ENCODE measurements around the gene SBNO2.
"Not testable (repeated sequence)": the region's sequence is repeated elsewhere in the genome, so short reads cannot be mapped to it uniquely, and the experiment has no call there.

The SBNO2 gene

GRCh38 chr19:1208830-1209229, 34.8 kb upstream of the SBNO2 start:
- DNase-seq, result not testable (repeated sequence)

GRCh38 chr19:1206864-1207450, 32.9 kb upstream of the SBNO2 start:
- DNase-seq, result peak; percentile 33

- no peak for DNase-seq
Observed at GRCh38 chr19:1206150-1206863, 32.2 kb upstream of the SBNO2 start.

GRCh38 chr19:1205114-1206099, 31.3 kb upstream of the SBNO2 start, which contains the start of gene STK11:
Gene STK11, plus strand, starts transcription at chr19:1205778. Its CDS starts 1,136 bp downstream, at chr19:1206914.
- DNase-seq, result peak; percentile 99

GRCh38 chr19:1200614-1201013, 26.5 kb upstream of the SBNO2 start:
- DNase-seq, result not testable (repeated sequence)

GRCh38 chr19:1199531-1199930, 25.5 kb upstream of the SBNO2 start:
- DNase-seq, result no peak

- DNase-seq, result peak; percentile 53
Observed at GRCh38 chr19:1189419-1189818, 15.4 kb upstream of the SBNO2 start.

GRCh38 chr19:1183543-1184172, 9.6 kb upstream of the SBNO2 start:
- no peak for DNase-seq

- no peak for DNase-seq
Observed at GRCh38 chr19:1182727-1183126, 8.7 kb upstream of the SBNO2 start.

GRCh38 chr19:1182068-1182467, 8.0 kb upstream of the SBNO2 start:
- DNase-seq, result no peak

- DNase-seq, result no peak
Observed at GRCh38 chr19:1181606-1182005, 7.5 kb upstream of the SBNO2 start.

GRCh38 chr19:1177322-1178114, 3.5 kb upstream of the SBNO2 start:
- DNase-seq, result no peak

- DNase-seq, result peak; percentile 43
Observed at GRCh38 chr19:1173159-1173844, 766 bp downstream of the SBNO2 start.

- DNase-seq, result no peak
Observed at GRCh38 chr19:1172353-1173158, 1.5 kb downstream of the SBNO2 start.

GRCh38 chr19:1171755-1172352, 2.2 kb downstream of the SBNO2 start:
- DNase-seq, result no peak

- DNase-seq, result no peak
Observed at GRCh38 chr19:1170938-1171754, 2.9 kb downstream of the SBNO2 start.

- DNase-seq, result no peak
Observed at GRCh38 chr19:1169921-1170885, 3.9 kb downstream of the SBNO2 start.

GRCh38 chr19:1169411-1169791, 4.7 kb downstream of the SBNO2 start:
- DNase-seq, result no peak
